GM12891 (cell line): Measurements from ENCODE around the gene ENTREP3.

Source experiments
- PAX5 ChIP-seq: IDR thresholded peaks from 2 replicates; pipeline ENCODE4 v1.6.1; 2011; ENCODE audit warnings: low read length, moderate library complexity, mild to moderate bottlenecking; ENCODE audit not compliant: insufficient read depth, severe bottlenecking
- POLR2AphosphoS5 ChIP-seq: IDR thresholded peaks from 2 replicates; pipeline ENCODE4 v1.6.1; 2011; ENCODE audit warnings: low read depth, low read length, control low read depth

DNA sequence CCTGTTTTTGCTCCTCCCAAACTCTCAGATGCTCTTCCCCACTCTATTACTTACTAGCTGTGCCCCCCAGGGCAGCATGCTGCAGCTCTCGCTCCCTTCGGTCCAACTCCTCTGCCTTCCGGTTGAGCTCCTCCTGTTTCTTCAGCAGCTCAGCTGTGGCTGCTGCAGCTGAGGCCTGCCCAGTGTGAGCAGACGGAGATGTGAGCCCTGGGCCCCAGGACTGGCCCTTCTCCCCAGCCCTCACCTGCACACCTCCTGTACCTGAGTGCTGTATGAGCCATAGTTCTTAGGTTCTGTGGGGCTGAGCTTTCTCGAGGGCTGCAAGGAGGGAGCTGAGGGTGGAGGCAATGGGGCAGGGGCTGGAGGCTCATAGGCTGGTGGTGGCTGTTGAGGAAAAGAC, 5.0 kb upstream of the ENTREP3 start:
- TF ChIP-seq POLR2AphosphoS5 (no peak), PAX5 (no peak)
